Measurements from ENCODE around the gene CCDC137. TPM values are rescaled to one million over a fixed set of nuclear protein-coding genes. Genes with fewer than 3 reads are reported as not detected.
A peak's percentile ranks its signal among the peaks of the same experiment; 100 is the strongest.

The CCDC137 gene
- total RNA-seq, 2 experiments from 2014 or later, result 39.4 to 61.4 TPM

GRCh38 chr17:81636505-81637288 lies 29.8 kb upstream of the CCDC137 start, which contains the start of the genes NPLOC4 and TSPAN10:
Gene NPLOC4 (minus strand): TSS chr17:81637112. CDS start chr17:81636930, 182 bp downstream.
Gene TSPAN10 (plus strand): TSS chr17:81637196. CDS start chr17:81642413, 5,217 bp downstream.
- no TSS peak for BruUV-seq (replicated peaks)
- peak within 1 kb of the TSS; percentile 98 for H2AFZ ChIP-seq (ENCODE audit: low read length)
- TF ChIP-seq, protein P1, sequence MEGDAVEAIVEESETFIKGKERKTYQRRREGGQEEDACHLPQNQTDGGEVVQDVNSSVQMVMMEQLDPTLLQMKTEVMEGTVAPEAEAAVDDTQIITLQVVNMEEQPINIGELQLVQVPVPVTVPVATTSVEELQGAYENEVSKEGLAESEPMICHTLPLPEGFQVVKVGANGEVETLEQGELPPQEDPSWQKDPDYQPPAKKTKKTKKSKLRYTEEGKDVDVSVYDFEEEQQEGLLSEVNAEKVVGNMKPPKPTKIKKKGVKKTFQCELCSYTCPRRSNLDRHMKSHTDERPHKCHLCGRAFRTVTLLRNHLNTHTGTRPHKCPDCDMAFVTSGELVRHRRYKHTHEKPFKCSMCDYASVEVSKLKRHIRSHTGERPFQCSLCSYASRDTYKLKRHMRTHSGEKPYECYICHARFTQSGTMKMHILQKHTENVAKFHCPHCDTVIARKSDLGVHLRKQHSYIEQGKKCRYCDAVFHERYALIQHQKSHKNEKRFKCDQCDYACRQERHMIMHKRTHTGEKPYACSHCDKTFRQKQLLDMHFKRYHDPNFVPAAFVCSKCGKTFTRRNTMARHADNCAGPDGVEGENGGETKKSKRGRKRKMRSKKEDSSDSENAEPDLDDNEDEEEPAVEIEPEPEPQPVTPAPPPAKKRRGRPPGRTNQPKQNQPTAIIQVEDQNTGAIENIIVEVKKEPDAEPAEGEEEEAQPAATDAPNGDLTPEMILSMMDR (conservative IDR thresholded peaks at IDR 0.05; ENCODE audit: low read length), result no peak
- TF ChIP-seq EZH2phosphoT487 (IDR thresholded peaks at IDR 0.05; ENCODE audit: borderline replicate concordance, low read depth, low read length), result no peak
- peak; percentile 93 for DNase-seq (ENCODE audit: low spot score)
- peaks cover 15% of the 10 kb centered on the region for H3K4me1 ChIP-seq (ENCODE audit: insufficient read depth, low read length, poor library complexity, severe bottlenecking)
- no peaks in the 10 kb centered on the region for H3K9me2 ChIP-seq (ENCODE audit: insufficient read depth, low read length)
- H3K36me3 ChIP-seq (ENCODE audit: insufficient read depth, low read length), result peaks cover 27% of the 10 kb centered on the region
- peaks cover 49% of the 10 kb centered on the region for H3K79me2 ChIP-seq (ENCODE audit: insufficient read depth, low read depth, low read length)
- peak within 1 kb of the TSS; percentile 87 for H3K4me2 ChIP-seq (ENCODE audit: low read length)
- CTCF ChIA-PET (ENCODE audit: unreplicated experiment), result interaction anchor here (0.6 kb wide), 1 partner anchor 465 kb away, joined by 3 read pairs; no protein-coding TSS in a partner anchor
- POLR2A ChIA-PET, result no interaction called here
- H3K27ac ChIP-seq (ENCODE audit: low read depth, low read length, poor library complexity, severe bottlenecking), result peak within 1 kb of the TSS; percentile 14
- peak within 1 kb of the TSS; percentile 84 for H3K4me3 ChIP-seq (ENCODE audit: low read depth, low read length, poor library complexity, severe bottlenecking)
- no peaks in the 10 kb centered on the region for H3K9me3 ChIP-seq (ENCODE audit: low read length)
- H4K20me1 ChIP-seq (ENCODE audit: insufficient read depth, low read length), result peaks cover 13% of the 10 kb centered on the region; the same call in 1 of the 2 replicates
- intact Hi-C loops (cut with micrococcal nuclease; ENCODE audit: unreplicated experiment), result loop anchor here (1.0 to 5.0 kb wide), 2 partner anchors 30 to 84 kb away; partner anchors contain the start of genes CCDC137, FAAP100 and OXLD1

DNA sequence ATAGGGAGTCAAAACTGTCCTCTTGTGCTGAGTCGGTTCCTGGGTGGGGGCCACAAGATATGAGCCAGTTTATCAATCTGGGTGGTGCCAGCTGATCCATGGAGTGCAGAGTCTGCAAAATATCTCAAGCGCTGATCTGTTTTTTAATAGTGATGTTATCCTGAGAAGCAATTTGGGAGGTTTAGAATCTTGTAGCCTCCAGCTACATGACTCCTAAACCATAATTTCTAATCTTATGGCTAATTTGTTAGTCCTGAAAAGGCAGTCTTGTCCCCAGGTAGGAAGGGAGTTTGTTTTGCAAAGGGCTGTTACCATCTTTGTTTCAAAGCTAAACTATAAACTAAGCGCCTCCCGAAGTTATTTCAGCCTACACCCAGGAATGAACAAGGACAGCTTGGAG lies 27.9 kb upstream of the CCDC137 start:
- Histone ChIP-seq H4K20me1 (ENCODE audit: insufficient read depth, low read length) (peaks cover 13% of the 10 kb centered on the region; the same call in 1 of the 2 replicates), H3K4me2 (ENCODE audit: low read length) (no peak overlapping the region), H3K4me3 (ENCODE audit: low read depth, low read length, poor library complexity, severe bottlenecking) (no peak overlapping the region), H2AFZ (ENCODE audit: low read length) (no peak overlapping the region), H3K4me1 (ENCODE audit: insufficient read depth, low read length, poor library complexity, severe bottlenecking) (peaks cover 15% of the 10 kb centered on the region), H3K36me3 (ENCODE audit: insufficient read depth, low read length) (peaks cover 7% of the 10 kb centered on the region), H3K9me3 (ENCODE audit: low read length) (no peaks in the 10 kb centered on the region), H3K79me2 (ENCODE audit: insufficient read depth, low read depth, low read length) (peaks cover 30% of the 10 kb centered on the region), H3K27ac (ENCODE audit: low read depth, low read length, poor library complexity, severe bottlenecking) (no peak overlapping the region), H3K9me2 (ENCODE audit: insufficient read depth, low read length) (no peaks in the 10 kb centered on the region)
- ChIA-PET POLR2A (interaction anchor here (0.6 to 0.7 kb wide), 3 partner anchors 65 to 1209 kb away, joined by 3 to 6 read pairs (median 5); partner anchors contain the start of gene MRPL12), CTCF (ENCODE audit: unreplicated experiment) (no interaction called here)
- intact Hi-C loops (cut with micrococcal nuclease; ENCODE audit: unreplicated experiment), result loop anchor here (5.0 kb wide), 1 partner anchor 86 kb away; the partner anchor contains the start of gene FAAP100
- DNase-seq (ENCODE audit: low spot score), result no peak
- BruUV-seq (replicated peaks), result no TSS peak
- TF ChIP-seq EZH2phosphoT487 (IDR thresholded peaks at IDR 0.05; ENCODE audit: borderline replicate concordance, low read depth, low read length), result no peak
- TF ChIP-seq, protein P1 (conservative IDR thresholded peaks at IDR 0.05; ENCODE audit: low read length), result no peak

Measured in OCI-LY7 (cell line).